Stimulated activated CD8-positive, alpha-beta memory T cell treated with anti-CD3 and anti-CD28 coated beads, Interleukin-7, amount 100 ng/mL, for 24 hours (primary cell): ENCODE data around the gene UIMC1.

Source experiments
- DNase-seq: peaks from one replicate; pipeline ENCODE4 v3.0.0-alpha.2; 2020; ENCODE audit warnings: low read depth

UIMC1 gene

GRCh38 chr5:176952531-176953193 lies 53.9 kb downstream of the UIMC1 start:
- DNase-seq: no peak

- no peak for DNase-seq
These were observed 58.1 kb downstream of the UIMC1 start for GRCh38 chr5:176948458-176948857.

DNA sequence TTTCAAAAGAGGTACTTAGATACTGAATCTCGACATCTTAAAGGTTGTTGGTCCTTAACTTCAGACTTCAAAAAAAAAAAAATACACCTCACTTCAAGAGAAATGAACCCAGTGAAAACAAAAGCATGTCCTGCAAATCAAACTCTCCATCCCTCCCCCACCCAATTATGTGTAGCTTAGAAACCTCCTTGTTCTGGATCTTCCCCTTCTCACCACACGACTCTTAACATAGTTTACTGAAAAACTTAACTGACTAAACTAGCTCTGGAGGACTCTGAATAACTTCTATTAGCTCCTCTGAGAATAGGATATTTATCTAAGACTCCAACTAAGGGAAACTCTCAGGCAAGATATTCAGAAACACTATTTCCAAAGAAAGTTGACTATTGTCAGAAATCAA lies 58.7 kb downstream of the UIMC1 start:
- DNase-seq: no peak

GRCh38 chr5:176944268-176944667 lies 62.3 kb downstream of the UIMC1 start:
- DNase-seq: no peak

DNA sequence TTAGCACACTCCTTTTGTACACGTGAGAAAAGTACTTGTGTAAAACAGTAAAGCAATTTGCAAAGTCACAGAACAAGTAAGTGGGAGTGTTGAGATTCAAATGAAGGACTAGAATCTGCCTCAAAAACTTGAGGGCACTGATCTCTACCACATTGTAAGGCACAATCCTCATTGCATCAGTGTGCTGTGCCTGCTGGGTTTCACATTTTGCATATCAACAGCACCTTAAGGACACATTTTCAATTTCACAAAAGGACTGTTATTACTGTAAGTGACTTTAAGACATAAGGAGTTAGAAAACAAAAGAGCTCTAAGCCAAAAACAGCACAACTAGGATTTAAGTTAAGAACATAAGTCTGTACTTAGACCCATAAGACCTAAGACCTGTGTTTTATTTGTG lies 62.8 kb downstream of the UIMC1 start:
- DNase-seq: no peak

- no peak for DNase-seq
These were observed 64.6 kb downstream of the UIMC1 start for GRCh38 chr5:176941951-176942350.

GRCh38 chr5:176938472-176938871 lies 68.1 kb downstream of the UIMC1 start:
- DNase-seq: no peak

DNA sequence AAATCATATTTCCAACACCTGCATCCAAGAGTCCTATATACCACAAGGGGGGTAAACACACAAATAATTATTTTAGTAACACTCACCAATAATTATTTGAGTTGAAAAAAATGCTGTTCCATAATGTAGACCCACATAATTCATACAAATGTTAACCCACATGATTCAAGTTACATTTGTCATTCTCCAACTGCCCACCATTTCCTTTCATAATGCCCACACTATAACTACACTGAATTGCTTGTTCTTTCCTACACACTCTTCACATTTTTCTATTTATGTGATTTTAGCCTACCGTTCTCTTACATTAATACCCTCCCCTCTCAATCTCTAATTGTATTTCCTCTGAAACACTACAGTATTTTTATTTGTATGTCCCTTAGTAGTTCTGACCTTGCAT lies 71.6 kb downstream of the UIMC1 start:
- DNase-seq: no peak

GRCh38 chr5:176934309-176934930 lies 72.2 kb downstream of the UIMC1 start:
- DNase-seq: no peak

- DNase-seq: no peak
These were observed 76.9 kb downstream of the UIMC1 start for GRCh38 chr5:176929654-176930053.

GRCh38 chr5:176927562-176927961 lies 79.0 kb downstream of the UIMC1 start:
- no peak for DNase-seq

DNA sequence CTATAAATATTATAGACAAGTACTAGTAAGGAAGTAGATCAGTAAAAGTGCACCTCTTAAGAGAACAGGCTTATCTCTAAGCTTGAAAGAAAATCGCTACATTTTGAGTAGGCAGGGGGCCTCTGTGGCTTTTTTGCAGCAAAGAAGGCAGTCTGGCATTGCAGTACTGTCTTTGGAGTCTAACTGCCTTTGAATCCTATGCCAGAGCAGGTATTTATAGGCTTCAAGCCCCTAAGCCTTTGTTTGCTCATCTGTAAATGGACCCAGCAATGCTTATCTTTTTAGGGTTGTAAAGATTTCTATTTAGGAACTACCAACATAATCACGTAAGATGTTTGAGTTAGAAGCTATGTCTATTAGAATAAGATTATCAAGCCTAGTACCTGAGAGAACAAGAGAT lies 83.8 kb downstream of the UIMC1 start:
- no peak for DNase-seq

GRCh38 chr5:176921714-176922113 lies 84.9 kb downstream of the UIMC1 start:
- DNase-seq: no peak

DNA sequence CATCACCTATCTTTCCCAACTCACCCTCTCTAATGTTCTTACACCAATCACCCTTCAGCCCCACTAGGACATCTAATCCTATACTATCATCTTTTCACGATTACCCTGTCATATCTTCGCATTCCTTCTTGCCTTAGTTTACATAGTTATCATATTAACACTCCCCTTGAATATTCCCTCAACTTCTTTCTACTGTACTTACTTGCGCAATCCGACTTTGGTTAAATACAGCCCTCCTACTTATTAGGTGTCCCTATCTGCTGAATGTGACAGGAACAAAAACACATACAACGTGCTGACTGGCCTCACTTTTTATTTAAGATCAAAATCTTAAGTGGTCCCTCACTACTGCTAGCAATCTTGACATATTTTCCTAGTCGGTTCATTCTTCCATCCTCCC lies 88.0 kb downstream of the UIMC1 start:
- DNase-seq: no peak

- no peak for DNase-seq
These were observed 90.2 kb downstream of the UIMC1 start for GRCh38 chr5:176916337-176916736.

GRCh38 chr5:176915906-176916305 lies 90.7 kb downstream of the UIMC1 start:
- DNase-seq: no peak

- no peak for DNase-seq
These were observed 94.5 kb downstream of the UIMC1 start for GRCh38 chr5:176912115-176912514.

DNA sequence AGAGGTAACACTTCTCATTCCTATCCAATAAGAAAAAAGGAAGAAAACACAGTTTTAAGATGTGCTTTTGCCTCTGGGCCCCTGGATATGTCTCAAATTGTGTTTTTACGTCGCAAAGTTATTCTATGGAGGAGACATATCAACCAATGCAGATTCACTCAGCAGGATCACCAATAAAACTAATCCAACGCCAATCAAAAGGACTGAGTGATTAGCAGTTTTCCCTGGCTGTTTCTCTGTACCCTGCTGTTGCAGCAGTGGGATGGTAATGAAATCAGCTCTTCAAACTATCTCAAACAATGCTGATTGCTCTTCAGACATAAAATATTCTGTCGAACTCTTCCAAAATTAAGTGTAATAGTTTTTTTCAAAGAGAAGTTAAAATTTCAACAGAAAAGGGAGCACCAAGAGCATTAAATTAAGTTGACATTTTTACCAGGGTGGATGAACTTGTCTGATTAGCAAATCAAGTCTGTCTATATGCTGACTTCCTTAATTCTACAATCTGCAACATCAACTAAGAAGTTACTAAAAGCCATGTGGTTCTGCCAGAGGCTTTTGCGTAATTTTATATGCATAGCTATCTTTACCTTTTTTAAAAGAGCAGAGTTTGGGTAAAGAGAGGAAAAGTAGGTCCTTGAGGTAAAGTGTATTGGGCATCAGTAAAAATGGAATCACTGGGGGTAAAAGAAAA lies 97.8 kb downstream of the UIMC1 start:
- DNase-seq: no peak

DNA sequence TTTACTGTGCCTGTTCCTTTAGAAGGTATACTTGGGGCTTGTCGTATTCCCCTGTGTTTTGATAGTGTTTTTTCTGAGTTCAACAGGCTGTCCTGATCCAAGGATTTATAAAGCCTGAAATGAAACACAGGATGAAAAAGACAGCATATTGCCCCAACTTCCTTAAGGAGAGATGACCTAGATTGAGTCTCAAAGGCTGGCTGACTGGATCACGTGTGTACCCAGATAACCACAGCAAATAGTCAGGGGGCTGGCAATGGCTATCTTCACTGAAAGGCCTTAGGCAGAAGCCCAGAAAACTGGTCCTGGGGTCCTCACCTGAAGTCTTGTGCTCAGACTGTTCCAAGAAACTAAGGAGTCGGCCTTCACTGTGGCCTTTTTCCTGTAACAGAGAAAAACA lies 99.8 kb downstream of the UIMC1 start:
- no peak for DNase-seq

DNA sequence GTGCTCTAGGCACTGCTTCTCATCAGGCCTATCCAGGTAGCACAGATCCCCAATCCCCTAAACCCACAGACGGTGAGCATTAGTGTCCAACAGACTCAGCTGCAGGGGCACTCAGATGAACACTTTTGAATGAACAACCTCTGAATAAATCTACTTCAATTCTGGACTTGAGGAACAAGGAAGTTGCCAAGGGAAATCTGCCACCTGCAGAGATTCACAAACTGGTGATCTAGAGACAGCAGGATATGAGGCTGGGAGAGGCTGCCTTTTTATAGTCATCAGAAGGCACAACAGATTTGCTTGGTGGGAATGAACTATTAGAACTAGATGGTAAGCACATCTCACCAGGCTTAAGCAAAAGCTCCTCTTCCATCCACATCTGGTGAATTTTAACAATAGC lies 100.5 kb downstream of the UIMC1 start:
- no peak for DNase-seq

GRCh38 chr5:176904276-176904675 lies 102.3 kb downstream of the UIMC1 start:
- DNase-seq: no peak

DNA sequence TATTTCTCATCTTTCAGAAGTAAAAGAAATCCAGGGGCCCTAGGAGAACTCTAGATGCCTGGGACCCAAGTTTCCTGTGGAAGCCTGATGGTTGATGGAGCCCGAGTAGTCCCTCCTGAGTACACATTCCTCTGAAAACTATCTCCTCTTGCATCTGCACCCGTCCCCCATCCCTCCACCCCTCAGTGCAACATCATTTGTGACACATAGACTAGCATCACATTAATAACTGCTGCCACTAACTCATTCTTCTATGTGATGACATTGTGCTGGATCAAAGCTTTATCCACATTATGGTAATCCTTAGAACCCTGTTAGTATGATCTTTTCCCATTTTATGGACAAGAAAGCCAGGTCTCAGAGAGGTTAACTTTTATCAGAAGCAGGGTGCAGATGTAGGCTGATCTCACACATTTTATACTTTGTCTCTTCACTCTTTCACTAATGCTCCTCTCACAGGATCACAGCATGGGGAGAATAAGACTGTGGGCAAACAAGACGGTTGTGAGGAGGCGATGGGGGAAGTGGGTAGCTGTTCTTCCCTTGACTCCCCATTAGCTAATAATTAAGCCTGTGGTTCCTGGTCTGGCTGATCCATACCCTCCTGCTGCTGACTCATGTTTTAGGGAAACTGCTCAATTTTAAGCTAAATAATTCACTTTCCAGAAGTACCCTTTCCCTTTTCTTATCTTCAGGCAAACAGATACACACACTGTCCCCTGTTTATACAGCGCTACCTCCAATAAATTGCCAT lies 103.5 kb downstream of the UIMC1 start:
- DNase-seq: no peak
